K562 (cell line): ENCODE data around the gene ABHD3. TPM values are rescaled to one million over a fixed set of nuclear protein-coding genes. Genes with fewer than 3 reads are reported as not detected.
A peak's percentile ranks its signal among the peaks of the same experiment; 100 is the strongest.

Experiments used
- E2F8 ChIP-seq: fragments of 450-650 bp; IDR thresholded peaks from 2 replicates; pipeline ENCODE4 v1.7.1; 2018; ENCODE audit warnings: mild to moderate bottlenecking, low read depth; ENCODE audit not compliant: partially characterized antibody
- ELK1 ChIP-seq: sonication (generic); formaldehyde crosslinking; IDR thresholded peaks from 2 replicates; pipeline ENCODE4 v1.8.1; 2022; ENCODE audit warnings: missing genetic modification reagents
- FOXP4 ChIP-seq: sonication (generic); formaldehyde crosslinking; IDR thresholded peaks from 2 replicates; pipeline ENCODE4 v1.8.0; 2022; ENCODE audit warnings: mild to moderate bottlenecking, missing genetic modification reagents, borderline replicate concordance
- NR3C1 ChIP-seq: sonication (generic); formaldehyde crosslinking; IDR thresholded peaks from 2 replicates; pipeline ENCODE4 v1.8.1; 2022; ENCODE audit warnings: missing genetic modification reagents
- ZBTB40 ChIP-seq, 2 experiments: fragments of 450-650 bp in 1 of 2; sonication (generic) in 1 of 2; formaldehyde crosslinking in 1 of 2; IDR thresholded peaks; 2 replicates each; pipeline versions ENCODE4 v1.7.1 to v1.9.0; 2016 to 2022; ENCODE audit warnings: inconsistent platforms in 1 of 2, mild to moderate bottlenecking in 1 of 2, missing genetic modification reagents in 1 of 2
- ZNF184 ChIP-seq: sonication (generic); formaldehyde crosslinking; IDR thresholded peaks from 2 replicates; pipeline ENCODE4 v1.5.0; 2020; ENCODE audit warnings: missing genetic modification reagents
- polyA plus RNA-seq, 8 experiments: library from polyadenylated mRNA; depleted of rRNA in 4 of 8; stranded (reverse) in 5 of 8; unstranded in 3 of 8; fragments of >200 nt; fragmentation: Nextera tagmentation in 2 of 8; fragmentation: Illumina TruSeq in 1 of 8; extraction: Ambion mirVana in 2 of 8; extraction: Trizol in 1 of 8; gene quantifications; 2 replicates each; pipeline versions ENCODE4 v1.2.1 to v1.2.3, GENCODE V29; 2011 to 2014; ENCODE audit warnings: inconsistent platforms in 1 of 8, missing spikeins in 1 of 8
- total RNA-seq, 7 experiments: library from RNA; depleted of rRNA in 6 of 7; stranded (reverse); fragments of >200 nt in 6 of 7; fragmentation: Illumina TruSeq in 2 of 7; extraction: Trizol in 2 of 7; gene quantifications; 2 replicates each; pipeline versions ENCODE4 v1.2.1 to v1.2.3, GENCODE V29; 2011 to 2021; ENCODE audit warnings: low replicate concordance in 1 of 7

Gene ABHD3
- total and polyA plus RNA-seq, 9 of the 15 experiments (the other 6 are each of a cell fraction or from before 2014, with no cell fraction given), result 6.3 to 38.8 (median 19.4) TPM

GRCh38 chr18:21612125-21613039 is 92.2 kb downstream of the ABHD3 start, which contains the start of gene SNRPD1 (continued):
- TF ChIP-seq ZBTB40 (IDR thresholded peaks at IDR 0.05) (peak; percentile 97), ZBTB40 (CRISPR knock-in tag; IDR thresholded peaks at IDR 0.05) (no peak; the same call in 1 of the 2 replicates), ZNF184 (CRISPR knock-in tag) (no peak), FOXP4 (CRISPR knock-in tag) (0 out of 2 replicates have a peak, but pooled peaks have one; percentile 17), E2F8 (peak; percentile 93), ELK1 (CRISPR knock-in tag) (0 out of 2 replicates have a peak, but pooled peaks have one; percentile 18), NR3C1 (CRISPR knock-in tag) (peak; percentile 78)
